Transverse colon (tissue), 4 donors: ENCODE data around the gene MYO7B. TPM values are rescaled to one million over a fixed set of nuclear protein-coding genes. Genes with fewer than 3 reads are reported as not detected.

Source experiments
- DNase-seq: peaks from one replicate; pipeline ENCODE4 v3.0.0-alpha.2; 2019
- H3K27ac ChIP-seq, 4 donors: fragments of 200-600 bp; sonication (generic); 2 replicates each; pipeline ENCODE4 v1.5.1; 2016 to 2018; ENCODE audit warnings: inconsistent platforms in 4 of 4
- H3K27me3 ChIP-seq: fragments of 200-600 bp; sonication (generic); 2 replicates; pipeline ENCODE4 v1.5.1; 2017; ENCODE audit warnings: inconsistent platforms
- H3K36me3 ChIP-seq, 4 donors: fragments of 200-600 bp; sonication (generic); 2 replicates each; pipeline ENCODE4 v1.5.1; 2017 to 2019; ENCODE audit warnings: inconsistent platforms in 4 of 4
- H3K4me1 ChIP-seq, 4 donors: fragments of 200-600 bp; sonication (generic); 2 replicates each; pipeline ENCODE4 v1.5.1; 2017 to 2020; ENCODE audit warnings: inconsistent platforms in 4 of 4
- H3K4me3 ChIP-seq, 4 donors: fragments of 200-600 bp; sonication (generic); 1 replicate in 1 of 4; 2 replicates in 3 of 4; pipeline versions ENCODE4 v1.5.1 to v1.6.1; 2017 to 2019; ENCODE audit warnings: inconsistent platforms in 4 of 4
- H3K9me3 ChIP-seq, 2 donors: fragments of 200-600 bp; sonication (generic); 2 replicates each; pipeline ENCODE4 v1.5.1; 2017 to 2019; ENCODE audit warnings: inconsistent platforms in 2 of 2
- EP300 ChIP-seq: sonication (generic); formaldehyde crosslinking; IDR thresholded peaks from one replicate; pipeline ENCODE4 v1.6.1; 2017; ENCODE audit warnings: antibody characterized with exemption, low read depth
- POLR2A ChIP-seq: fragments of 450-650 bp; IDR thresholded peaks from one replicate; pipeline ENCODE4 v1.6.1; 2016; ENCODE audit warnings: antibody characterized with exemption, mild to moderate bottlenecking, moderate library complexity
- POLR2AphosphoS5 ChIP-seq, 3 donors: sonication (generic); formaldehyde crosslinking; IDR thresholded peaks; one replicate each; pipeline ENCODE4 v1.6.1; 2016; ENCODE audit warnings: antibody characterized with exemption in 3 of 3
- WGBS, 2 donors: methylation state at CpG; one replicate each; pipeline ENCODE4 v1.1.5; 2018; ENCODE audit warnings: low coverage in 1 of 2; 5-methylcytosine and 5-hydroxymethylcytosine counted together
- in situ Hi-C, 4 donors: fragments of 200-750 bp; cut with MboI; loops; one replicate each; pipeline versions ENCODE4 v1.15.0 to v1.15.1; 2017; ENCODE audit warnings: low sequenced_read_pairs in 3 of 4, low pct_ligation_motif_present in 1 of 4, low pct_unique_long_range_greater_than_20kb in 1 of 4
- intact Hi-C: fragments of 100-400 bp; cut with DNase I; formaldehyde crosslinking; loops from one replicate; pipeline ENCODE4 v1.15.1; 2023; ENCODE audit warnings: low total_unique reads
- total RNA-seq, 4 donors: library from RNA; depleted of rRNA; stranded (reverse); fragments of >200 nt; gene quantifications; one replicate each; pipeline ENCODE4 v1.1.0, GENCODE V29; 2016
- TF ChIP-seq, protein P1 (sequence below), 5 experiments: fragments of 200-600 bp in 3 of 5; fragments of 450-650 bp in 2 of 5; sonication (generic) in 3 of 5; IDR thresholded peaks; 1 replicate in 2 of 5; 2 replicates in 3 of 5; pipeline ENCODE4 v1.5.1; 2016 to 2017; ENCODE audit warnings: antibody characterized with exemption in 5 of 5, inconsistent platforms in 3 of 5, mild to moderate bottlenecking in 2 of 5, moderate library complexity in 1 of 5

Gene MYO7B
- total RNA-seq, 4 donors from 2014 or later, result 242 to 637 (median 280) TPM

DNA sequence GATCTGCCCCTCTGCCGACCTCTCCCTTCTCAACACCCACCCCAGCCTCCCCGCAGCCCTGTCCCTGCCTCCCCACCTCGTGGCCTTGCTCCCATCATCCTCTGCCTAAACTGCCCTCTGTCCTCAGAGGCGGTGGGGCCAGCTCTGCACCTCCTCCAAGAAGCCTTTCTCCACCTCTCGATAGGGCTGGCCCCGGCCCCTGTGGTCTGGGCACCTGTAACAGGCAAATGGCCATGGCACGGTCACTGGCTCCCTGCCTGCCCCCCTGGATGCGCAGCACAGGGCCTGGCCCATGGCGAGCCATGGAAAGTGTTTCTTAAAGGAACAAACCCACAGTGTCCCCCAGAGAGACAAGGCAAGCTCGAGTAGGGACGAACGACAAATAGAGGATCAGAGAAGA lies 42.0 kb downstream of the MYO7B start:
- TF ChIP-seq POLR2AphosphoS5 (IDR thresholded peaks at IDR 0.05), result no peak
- no peak for TF ChIP-seq EP300
- TF ChIP-seq POLR2A, result no peak
- TF ChIP-seq, protein P1, sequence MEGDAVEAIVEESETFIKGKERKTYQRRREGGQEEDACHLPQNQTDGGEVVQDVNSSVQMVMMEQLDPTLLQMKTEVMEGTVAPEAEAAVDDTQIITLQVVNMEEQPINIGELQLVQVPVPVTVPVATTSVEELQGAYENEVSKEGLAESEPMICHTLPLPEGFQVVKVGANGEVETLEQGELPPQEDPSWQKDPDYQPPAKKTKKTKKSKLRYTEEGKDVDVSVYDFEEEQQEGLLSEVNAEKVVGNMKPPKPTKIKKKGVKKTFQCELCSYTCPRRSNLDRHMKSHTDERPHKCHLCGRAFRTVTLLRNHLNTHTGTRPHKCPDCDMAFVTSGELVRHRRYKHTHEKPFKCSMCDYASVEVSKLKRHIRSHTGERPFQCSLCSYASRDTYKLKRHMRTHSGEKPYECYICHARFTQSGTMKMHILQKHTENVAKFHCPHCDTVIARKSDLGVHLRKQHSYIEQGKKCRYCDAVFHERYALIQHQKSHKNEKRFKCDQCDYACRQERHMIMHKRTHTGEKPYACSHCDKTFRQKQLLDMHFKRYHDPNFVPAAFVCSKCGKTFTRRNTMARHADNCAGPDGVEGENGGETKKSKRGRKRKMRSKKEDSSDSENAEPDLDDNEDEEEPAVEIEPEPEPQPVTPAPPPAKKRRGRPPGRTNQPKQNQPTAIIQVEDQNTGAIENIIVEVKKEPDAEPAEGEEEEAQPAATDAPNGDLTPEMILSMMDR (IDR thresholded peaks at IDR 0.05), result no peak
- H3K9me3 ChIP-seq, result no peaks in the 10 kb centered on the region
- H3K4me1 ChIP-seq, result peaks cover 0 to 8% (median 5%) of the 10 kb centered on the region in 4 donors
- no peaks in the 10 kb centered on the region for H3K27me3 ChIP-seq
- 83 to 91% methylated on average over 7 to 12 of the region's 12 CpGs for WGBS, 2 donors
- H3K4me3 ChIP-seq, result no peak overlapping the region
- intact Hi-C loops (no loop called here), in situ Hi-C loops (no loop called here)
- H3K27ac ChIP-seq, result no peak overlapping the region
- DNase-seq, result no peak
- H3K36me3 ChIP-seq, result no peaks in the 10 kb centered on the region

DNA sequence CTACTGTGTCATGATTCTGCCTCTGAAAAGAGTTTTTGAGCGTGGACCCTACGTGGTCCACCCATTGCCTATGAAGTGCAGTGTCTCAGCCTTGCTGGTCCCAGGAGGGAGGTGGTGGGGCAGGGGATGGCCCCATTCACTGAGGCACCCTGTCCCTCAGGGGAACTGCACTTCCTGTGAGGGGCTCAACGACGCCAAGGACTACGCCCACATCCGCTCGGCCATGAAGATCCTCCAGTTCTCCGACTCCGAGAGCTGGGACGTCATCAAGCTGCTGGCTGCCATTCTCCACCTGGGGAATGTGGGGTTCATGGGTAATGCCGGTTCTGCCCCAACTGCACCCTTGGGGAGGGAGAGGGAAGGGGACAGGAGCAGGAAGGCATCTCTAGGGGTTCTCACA lies 42.5 kb downstream of the MYO7B start:
- Histone ChIP-seq H3K27ac (no peak overlapping the region), H3K36me3 (no peaks in the 10 kb centered on the region), H3K9me3 (no peaks in the 10 kb centered on the region), H3K27me3 (no peaks in the 10 kb centered on the region), H3K4me1 (peaks cover 0 to 8% (median 5%) of the 10 kb centered on the region in 4 donors), H3K4me3 (no peak overlapping the region)
- DNase-seq, result no peak
- in situ Hi-C loops, result no loop called here
- WGBS, 2 donors, result 85% methylated on average over 11 of the region's 11 CpGs; no CpG with 5 or more reads in 1 of the 2 donors
- intact Hi-C loops, result no loop called here
- TF ChIP-seq POLR2AphosphoS5 (IDR thresholded peaks at IDR 0.05) (no peak), POLR2A (no peak), EP300 (no peak)
- TF ChIP-seq, protein P1 (IDR thresholded peaks at IDR 0.05), result no peak

DNA sequence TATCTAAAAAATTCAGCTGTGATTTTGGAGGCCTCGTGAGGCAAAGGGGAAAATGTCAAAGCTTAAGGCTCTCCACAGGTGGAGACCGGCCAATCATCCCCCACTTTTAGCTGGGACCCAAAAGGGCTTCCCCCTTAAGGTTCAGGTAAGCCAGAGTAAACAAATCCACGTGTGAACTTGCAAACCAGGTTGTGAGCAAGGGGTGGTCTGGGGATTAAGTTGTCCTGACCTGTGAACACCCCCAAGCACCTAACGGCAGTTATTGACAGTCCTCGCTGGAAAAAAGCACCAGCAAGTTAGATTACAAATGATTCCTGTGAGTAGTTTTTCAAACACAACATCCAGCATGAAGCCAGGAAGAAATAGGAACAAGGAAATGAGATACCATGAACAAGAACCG lies 42.9 kb downstream of the MYO7B start:
- WGBS, 2 donors, result 77 to 100% methylated on average over 1 to 6 of the region's 6 CpGs
- no peaks in the 10 kb centered on the region for H3K36me3 ChIP-seq
- no peak overlapping the region for H3K4me3 ChIP-seq
- intact Hi-C loops, result no loop called here
- peaks cover 0 to 8% (median 5%) of the 10 kb centered on the region in 4 donors for H3K4me1 ChIP-seq
- H3K27ac ChIP-seq, result no peak overlapping the region
- H3K9me3 ChIP-seq, result no peaks in the 10 kb centered on the region
- DNase-seq, result no peak
- TF ChIP-seq POLR2AphosphoS5 (IDR thresholded peaks at IDR 0.05) (no peak), POLR2A (no peak), EP300 (no peak)
- TF ChIP-seq, protein P1 (IDR thresholded peaks at IDR 0.05), result no peak
- no peaks in the 10 kb centered on the region for H3K27me3 ChIP-seq
- in situ Hi-C loops, result no loop called here

DNA sequence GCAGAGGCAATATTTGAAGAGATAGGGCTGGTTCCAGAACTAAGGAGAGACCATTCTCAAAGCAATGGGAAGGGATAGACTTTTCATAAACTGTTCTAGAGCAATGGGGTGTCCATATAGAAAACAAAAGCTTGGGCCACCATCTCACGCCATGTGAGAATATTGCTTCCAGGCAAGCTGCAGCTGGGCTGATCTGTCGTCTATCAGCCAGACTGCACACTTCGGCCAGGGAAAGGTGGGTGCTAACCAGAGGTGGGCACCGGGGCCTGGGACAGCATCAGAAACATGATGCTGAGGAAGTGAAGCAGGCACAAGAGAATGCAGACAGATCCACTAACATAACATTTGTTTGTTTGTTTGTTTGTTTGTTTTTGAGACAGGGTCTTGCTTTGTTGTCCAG lies 43.7 kb downstream of the MYO7B start:
- Histone ChIP-seq H3K4me1 (peaks cover 0 to 8% (median 5%) of the 10 kb centered on the region in 4 donors), H3K4me3 (no peak overlapping the region), H3K27me3 (no peaks in the 10 kb centered on the region), H3K36me3 (no peaks in the 10 kb centered on the region), H3K9me3 (no peaks in the 10 kb centered on the region), H3K27ac (no peak overlapping the region)
- no peak for TF ChIP-seq EP300
- TF ChIP-seq, protein P1 (IDR thresholded peaks at IDR 0.05), result no peak
- no peak for TF ChIP-seq POLR2AphosphoS5 (IDR thresholded peaks at IDR 0.05)
- no peak for TF ChIP-seq POLR2A
- WGBS, 2 donors, result 90 to 93% methylated on average over 3 to 4 of the region's 4 CpGs
- in situ Hi-C loops, result no loop called here
- intact Hi-C loops, result no loop called here
- no peak for DNase-seq
